Loucy (cell line): ENCODE results near the gene FGR.

Experiments used
- H2AFZ ChIP-seq: fragments of 200-600 bp; sonication (generic); 2 replicates; pipeline ENCODE4 v1.6.0; 2016; ENCODE audit warnings: antibody characterized with exemption, mild to moderate bottlenecking, low read length, moderate library complexity
- H3F3A ChIP-seq: fragments of 200-600 bp; 2 replicates; pipeline ENCODE4 v1.6.0; 2016; ENCODE audit warnings: antibody characterized with exemption, low read depth, mild to moderate bottlenecking
- H3K27me3 ChIP-seq: fragments of 200-600 bp; sonication (generic); 2 replicates; pipeline ENCODE4 v1.6.1; 2014; ENCODE audit warnings: low read length, mild to moderate bottlenecking; ENCODE audit not compliant: insufficient read depth, poor library complexity, severe bottlenecking
- H3K36me3 ChIP-seq: fragments of 200-600 bp; sonication (generic); 2 replicates; pipeline ENCODE4 v1.6.1; 2016; ENCODE audit warnings: low read length; ENCODE audit not compliant: insufficient read depth
- H3K4me1 ChIP-seq: fragments of 200-600 bp; sonication (generic); 2 replicates; pipeline ENCODE4 v1.5.1; 2014; ENCODE audit warnings: low read length, mild to moderate bottlenecking; ENCODE audit not compliant: insufficient read depth, poor library complexity, severe bottlenecking
- H3K4me2 ChIP-seq: fragments of 200-600 bp; sonication (generic); 2 replicates; pipeline ENCODE4 v1.6.0; 2014; ENCODE audit warnings: antibody characterized with exemption, low read length, low read depth, mild to moderate bottlenecking; ENCODE audit not compliant: poor library complexity, severe bottlenecking
- H3K4me3 ChIP-seq: fragments of 200-600 bp; sonication (generic); 2 replicates; pipeline ENCODE4 v1.5.1; 2014; ENCODE audit warnings: low read length, mild to moderate bottlenecking, mixed read lengths; ENCODE audit not compliant: poor library complexity, severe bottlenecking
- H3K79me2 ChIP-seq: fragments of 200-600 bp; sonication (generic); 2 replicates; pipeline ENCODE4 v1.6.1; 2014; ENCODE audit warnings: low read length; ENCODE audit not compliant: insufficient read depth
- H3K9ac ChIP-seq: fragments of 200-600 bp; sonication (generic); 2 replicates; pipeline ENCODE4 v1.6.0; 2014; ENCODE audit warnings: mild to moderate bottlenecking, low read depth, low read length, moderate library complexity; ENCODE audit not compliant: poor library complexity, severe bottlenecking
- H3K9me2 ChIP-seq: fragments of 200-600 bp; sonication (generic); replicated peaks from 2 replicates; pipeline ENCODE4 v1.6.1; 2016; ENCODE audit warnings: low read depth, low read length, mixed read lengths
- H3K9me3 ChIP-seq: fragments of 200-600 bp; sonication (generic); 2 replicates; pipeline ENCODE4 v1.6.1; 2014; ENCODE audit warnings: mild to moderate bottlenecking, antibody characterized with exemption, low read length, low read depth; ENCODE audit not compliant: insufficient read depth
- H4K20me1 ChIP-seq: fragments of 200-600 bp; sonication (generic); 2 replicates; pipeline ENCODE4 v1.6.0; 2014; ENCODE audit warnings: antibody characterized with exemption, low read length, mild to moderate bottlenecking; ENCODE audit not compliant: insufficient read depth, poor library complexity, severe bottlenecking
- CTCF ChIP-seq: fragments of 200-600 bp; sonication (generic); conservative IDR thresholded peaks from 2 replicates; pipeline ENCODE4 v1.5.1; 2014; ENCODE audit warnings: mild to moderate bottlenecking, antibody characterized with exemption, low read length
- EZH2phosphoT487 ChIP-seq: fragments of 200-600 bp; IDR thresholded peaks from 2 replicates; pipeline ENCODE4 v1.6.1; 2018; ENCODE audit warnings: antibody characterized with exemption, mild to moderate bottlenecking, moderate library complexity, borderline replicate concordance

Gene FGR

GRCh38 chr1:27603309-27603680 is 31.7 kb downstream of the FGR start:
- no peak overlapping the region for H2AFZ ChIP-seq
- H3K27me3 ChIP-seq, result no peaks in the 10 kb centered on the region
- peaks cover 17% of the 10 kb centered on the region; the same call in 1 of the 2 replicates for H3F3A ChIP-seq
- peak overlapping the region; percentile 46 for H3K4me2 ChIP-seq
- TF ChIP-seq CTCF (no peak), EZH2phosphoT487 (no peak)
- H3K36me3 ChIP-seq, result no peaks in the 10 kb centered on the region
- H3K79me2 ChIP-seq, result peaks cover 54% of the 10 kb centered on the region
- no peaks in the 10 kb centered on the region for H3K9me3 ChIP-seq
- peak overlapping the region; percentile 89 for H3K9ac ChIP-seq
- H3K4me1 ChIP-seq, result peaks cover 69% of the 10 kb centered on the region
- H3K4me3 ChIP-seq, result peak overlapping the region; percentile 79
- H3K9me2 ChIP-seq, result no peaks in the 10 kb centered on the region
- H4K20me1 ChIP-seq, result peaks cover 44% of the 10 kb centered on the region

- no peak overlapping the region for H2AFZ ChIP-seq
- H3K4me3 ChIP-seq, result peak overlapping the region; percentile 79
- H3K9ac ChIP-seq, result peak overlapping the region; percentile 89
- H3K27me3 ChIP-seq, result no peaks in the 10 kb centered on the region
- H3K4me1 ChIP-seq, result peaks cover 70% of the 10 kb centered on the region
- H3K4me2 ChIP-seq, result peak overlapping the region; percentile 98
- H3F3A ChIP-seq, result peaks cover 17% of the 10 kb centered on the region; the same call in 1 of the 2 replicates
- no peaks in the 10 kb centered on the region for H3K9me3 ChIP-seq
- H3K36me3 ChIP-seq, result no peaks in the 10 kb centered on the region
- peaks cover 60% of the 10 kb centered on the region for H3K79me2 ChIP-seq
- TF ChIP-seq CTCF (peak; percentile 39), EZH2phosphoT487 (no peak)
- peaks cover 50% of the 10 kb centered on the region for H4K20me1 ChIP-seq
- no peaks in the 10 kb centered on the region for H3K9me2 ChIP-seq
These were observed 32.3 kb downstream of the FGR start for GRCh38 chr1:27602462-27603308.

- Histone ChIP-seq H4K20me1 (peaks cover 58% of the 10 kb centered on the region), H3K36me3 (no peaks in the 10 kb centered on the region), H3K4me3 (peak overlapping the region; percentile 79), H3K4me2 (peak overlapping the region; percentile 98), H3K9me3 (no peaks in the 10 kb centered on the region), H3K27me3 (no peaks in the 10 kb centered on the region), H3K9ac (peak overlapping the region; percentile 89), H3K79me2 (peaks cover 68% of the 10 kb centered on the region), H3F3A (peaks cover 17% of the 10 kb centered on the region; the same call in 1 of the 2 replicates), H3K9me2 (no peaks in the 10 kb centered on the region), H3K4me1 (peaks cover 70% of the 10 kb centered on the region), H2AFZ (no peak overlapping the region)
- TF ChIP-seq CTCF, result no peak
- no peak for TF ChIP-seq EZH2phosphoT487
These were observed 33.1 kb downstream of the FGR start for GRCh38 chr1:27601771-27602461.
